Transverse colon (tissue), 4 donors: ENCODE results near the gene CPXM1.

Experiments
- EP300 ChIP-seq: sonication (generic); formaldehyde crosslinking; IDR thresholded peaks from one replicate; pipeline ENCODE4 v1.6.1; 2017; ENCODE audit warnings: antibody characterized with exemption, low read depth
- POLR2A ChIP-seq: fragments of 450-650 bp; IDR thresholded peaks from one replicate; pipeline ENCODE4 v1.6.1; 2016; ENCODE audit warnings: antibody characterized with exemption, mild to moderate bottlenecking, moderate library complexity
- POLR2AphosphoS5 ChIP-seq, 3 donors: sonication (generic); formaldehyde crosslinking; IDR thresholded peaks; one replicate each; pipeline ENCODE4 v1.6.1; 2016; ENCODE audit warnings: antibody characterized with exemption in 3 of 3
- TF ChIP-seq, protein P1 (sequence below), 5 experiments: fragments of 200-600 bp in 3 of 5; fragments of 450-650 bp in 2 of 5; sonication (generic) in 3 of 5; IDR thresholded peaks; 1 replicate in 2 of 5; 2 replicates in 3 of 5; pipeline ENCODE4 v1.5.1; 2016 to 2017; ENCODE audit warnings: antibody characterized with exemption in 5 of 5, inconsistent platforms in 3 of 5, mild to moderate bottlenecking in 2 of 5, moderate library complexity in 1 of 5

GRCh38 chr20:2796011-2796660 lies 4.3 kb downstream of the CPXM1 start:
- TF ChIP-seq, protein P1, sequence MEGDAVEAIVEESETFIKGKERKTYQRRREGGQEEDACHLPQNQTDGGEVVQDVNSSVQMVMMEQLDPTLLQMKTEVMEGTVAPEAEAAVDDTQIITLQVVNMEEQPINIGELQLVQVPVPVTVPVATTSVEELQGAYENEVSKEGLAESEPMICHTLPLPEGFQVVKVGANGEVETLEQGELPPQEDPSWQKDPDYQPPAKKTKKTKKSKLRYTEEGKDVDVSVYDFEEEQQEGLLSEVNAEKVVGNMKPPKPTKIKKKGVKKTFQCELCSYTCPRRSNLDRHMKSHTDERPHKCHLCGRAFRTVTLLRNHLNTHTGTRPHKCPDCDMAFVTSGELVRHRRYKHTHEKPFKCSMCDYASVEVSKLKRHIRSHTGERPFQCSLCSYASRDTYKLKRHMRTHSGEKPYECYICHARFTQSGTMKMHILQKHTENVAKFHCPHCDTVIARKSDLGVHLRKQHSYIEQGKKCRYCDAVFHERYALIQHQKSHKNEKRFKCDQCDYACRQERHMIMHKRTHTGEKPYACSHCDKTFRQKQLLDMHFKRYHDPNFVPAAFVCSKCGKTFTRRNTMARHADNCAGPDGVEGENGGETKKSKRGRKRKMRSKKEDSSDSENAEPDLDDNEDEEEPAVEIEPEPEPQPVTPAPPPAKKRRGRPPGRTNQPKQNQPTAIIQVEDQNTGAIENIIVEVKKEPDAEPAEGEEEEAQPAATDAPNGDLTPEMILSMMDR (IDR thresholded peaks at IDR 0.05) = no peak
- TF ChIP-seq POLR2AphosphoS5 (IDR thresholded peaks at IDR 0.05) = no peak
- no peak for TF ChIP-seq POLR2A
- no peak for TF ChIP-seq EP300
